CD4-positive, alpha-beta T cell treated with Interleukin-1 beta for 1 hour (primary cell): ENCODE measurements around the gene TSSK2.
A peak's percentile ranks its signal among the peaks of the same experiment; 100 is the strongest.
"Not testable (repeated sequence)": the region's sequence is repeated elsewhere in the genome, so short reads cannot be mapped to it uniquely, and the experiment has no call there.

ENCODE experiments used
- DNase-seq, 2 donors: peaks; one replicate each; pipeline ENCODE4 v3.0.0-alpha.2; 2020 to 2022

The TSSK2 gene

DNA sequence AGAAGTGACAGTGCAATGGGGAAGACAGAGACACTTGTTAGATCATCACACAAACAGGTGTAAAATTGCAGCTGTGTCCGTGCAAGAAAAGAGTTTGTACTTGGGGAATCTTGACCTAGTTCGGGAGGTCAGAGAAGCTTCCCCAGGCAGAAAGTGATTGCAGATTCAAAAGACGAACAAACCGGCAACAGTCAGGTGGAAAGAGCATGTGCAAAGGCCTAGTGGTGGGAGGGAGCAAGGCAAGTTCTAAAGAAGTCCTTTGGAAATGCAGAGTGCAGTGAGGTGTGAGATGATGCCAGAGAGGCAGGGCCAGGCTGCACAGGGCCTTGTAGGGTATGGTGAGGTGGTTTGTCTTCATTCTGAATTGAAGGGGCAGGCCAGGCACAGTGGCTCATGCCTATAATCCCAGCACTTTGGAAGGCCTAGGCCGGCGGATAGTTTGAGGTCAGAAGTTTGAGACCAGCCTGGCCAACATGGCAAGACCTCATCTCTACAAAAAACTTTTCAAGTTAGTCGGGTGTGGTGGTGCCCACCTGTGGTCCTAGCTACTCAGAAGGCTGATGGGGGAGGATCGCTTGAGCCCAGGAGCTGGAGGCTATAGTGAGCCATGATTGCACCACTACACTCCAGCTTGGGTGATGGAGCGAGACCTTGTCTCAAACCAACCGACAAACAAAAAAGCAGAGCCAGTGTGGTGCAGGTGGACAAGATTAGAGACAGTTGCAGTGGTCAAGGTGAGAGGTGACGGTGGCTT is 15.3 kb downstream of the TSSK2 start:
- no peak for DNase-seq

DNA sequence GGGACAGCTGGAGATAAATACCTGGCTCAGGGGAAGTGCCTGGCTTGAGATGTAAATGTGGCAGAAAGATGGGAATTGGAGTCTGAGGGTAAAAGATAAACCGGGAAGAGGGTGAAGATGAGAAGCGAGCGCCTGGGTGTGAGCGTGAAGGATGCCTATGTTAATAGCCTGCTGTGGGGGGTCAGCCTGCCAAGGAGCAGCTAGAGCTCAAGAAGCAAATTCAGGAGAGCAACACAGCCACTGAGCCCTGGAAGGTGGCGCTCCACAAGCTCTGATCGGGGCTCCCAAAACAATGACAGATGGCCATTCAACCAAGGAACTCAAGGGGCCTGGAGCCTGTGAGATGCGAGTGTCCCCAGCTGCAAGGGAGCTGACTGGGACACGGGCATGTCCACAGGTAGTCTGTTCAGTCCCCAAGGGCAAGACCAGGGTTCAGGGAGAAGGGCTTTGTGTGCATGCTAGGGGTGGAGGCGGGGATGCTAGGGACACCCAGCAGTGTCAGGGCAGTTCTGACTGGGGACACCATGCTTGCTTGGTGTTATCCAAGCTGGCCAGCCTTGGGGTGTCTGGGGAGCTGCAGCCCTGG is 16.2 kb downstream of the TSSK2 start:
- DNase-seq = no peak

DNA sequence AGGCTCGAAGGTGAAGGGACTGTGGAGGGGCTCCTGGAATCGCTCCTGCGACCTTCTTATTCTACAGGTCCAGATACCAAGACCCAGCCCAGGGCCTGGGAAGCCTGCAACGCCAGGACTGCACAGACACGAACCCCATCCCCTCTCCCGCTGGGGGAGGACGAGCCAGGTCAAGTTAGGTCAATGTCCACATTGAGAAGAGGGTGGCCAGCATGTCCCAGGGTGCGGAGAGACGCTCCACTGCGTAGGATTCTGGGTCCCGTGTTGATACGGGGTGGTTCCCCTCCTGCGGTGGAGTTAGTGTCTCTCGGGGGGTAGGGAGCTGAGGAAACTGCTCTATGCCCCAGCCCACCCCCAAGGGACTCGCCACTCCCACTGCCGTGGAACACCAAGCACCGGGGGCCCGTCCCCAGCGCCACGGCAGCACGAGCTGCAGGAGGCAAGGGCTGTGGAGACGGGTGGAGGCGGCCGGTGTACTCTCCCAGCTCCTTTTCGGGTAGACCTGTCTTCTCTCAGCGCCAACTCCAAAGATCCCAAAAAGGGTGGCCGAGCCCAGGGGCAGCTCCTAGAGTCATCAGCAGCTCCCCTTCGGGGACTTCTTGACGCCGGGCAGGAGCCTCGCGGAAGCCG is 17.4 kb downstream of the TSSK2 start:
- no peak for DNase-seq

DNA sequence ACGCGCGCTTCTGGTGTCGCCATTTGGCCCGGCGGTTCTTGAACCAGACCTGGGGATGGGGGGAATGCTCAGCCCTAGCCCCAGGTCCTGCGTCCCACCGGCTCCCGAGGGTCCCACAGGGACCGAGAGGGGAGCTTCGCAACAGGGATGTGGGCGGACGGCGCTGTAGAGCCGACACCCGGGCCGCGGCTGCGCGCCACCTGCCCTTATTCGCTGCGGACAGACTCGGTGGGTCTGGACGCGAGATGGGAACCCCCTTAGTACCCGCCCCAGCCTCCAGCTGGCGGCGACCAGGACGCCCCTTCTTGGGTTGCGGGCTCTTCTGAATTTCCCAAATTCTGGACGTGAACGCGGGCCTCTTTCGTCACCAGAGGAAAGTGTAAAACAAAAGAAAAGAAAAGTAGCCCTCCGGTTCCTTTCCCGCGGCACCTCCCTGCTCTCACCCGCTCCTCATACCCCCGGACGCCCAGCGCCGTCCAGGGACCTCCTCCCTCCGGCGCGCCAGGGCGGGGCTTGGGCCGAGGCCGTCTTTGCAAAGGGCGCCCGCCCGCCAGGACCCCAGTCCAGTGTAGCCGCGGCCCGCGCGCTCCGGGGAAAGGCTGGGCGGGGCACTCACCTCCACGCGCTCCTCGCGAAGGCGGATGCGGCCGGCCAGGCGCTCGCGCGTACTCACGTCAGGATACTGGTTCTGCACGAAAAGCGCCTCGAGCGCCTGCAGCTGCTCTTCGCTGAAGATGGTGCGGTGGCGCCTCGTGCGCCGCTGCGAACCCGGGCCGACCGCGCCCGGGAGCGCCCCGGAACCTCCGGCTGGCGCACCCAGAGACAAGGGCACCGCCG is 18.2 kb downstream of the TSSK2 start:
- DNase-seq = peak; percentile 13 to 38

DNA sequence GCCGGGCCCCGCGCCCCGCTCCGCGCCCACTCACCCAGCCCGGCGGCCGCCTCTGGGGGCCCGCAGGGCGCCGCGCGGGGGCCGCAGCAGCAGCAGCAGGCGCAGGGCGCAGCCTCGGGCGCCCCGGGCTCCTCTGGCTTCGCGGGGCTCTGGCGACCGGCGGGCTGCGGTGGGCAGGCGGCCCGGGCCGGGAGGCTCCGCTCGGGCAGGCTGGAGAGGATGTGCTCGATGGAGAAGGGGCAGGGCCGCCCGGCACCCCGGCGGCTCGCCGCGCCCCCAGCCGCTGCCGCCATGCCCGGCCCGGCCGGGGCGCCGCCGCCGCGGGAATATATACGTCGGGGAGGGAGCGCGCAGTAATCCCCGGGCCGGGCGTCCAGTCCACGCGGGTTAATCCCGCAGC is 18.9 kb downstream of the TSSK2 start, which contains the start of gene GSC2:
TSS of gene GSC2 (minus strand) at position 302 of the 400 bp plus-strand sequence. CDS start at position 293, 9 bp downstream.
- DNase-seq = no peak

DNA sequence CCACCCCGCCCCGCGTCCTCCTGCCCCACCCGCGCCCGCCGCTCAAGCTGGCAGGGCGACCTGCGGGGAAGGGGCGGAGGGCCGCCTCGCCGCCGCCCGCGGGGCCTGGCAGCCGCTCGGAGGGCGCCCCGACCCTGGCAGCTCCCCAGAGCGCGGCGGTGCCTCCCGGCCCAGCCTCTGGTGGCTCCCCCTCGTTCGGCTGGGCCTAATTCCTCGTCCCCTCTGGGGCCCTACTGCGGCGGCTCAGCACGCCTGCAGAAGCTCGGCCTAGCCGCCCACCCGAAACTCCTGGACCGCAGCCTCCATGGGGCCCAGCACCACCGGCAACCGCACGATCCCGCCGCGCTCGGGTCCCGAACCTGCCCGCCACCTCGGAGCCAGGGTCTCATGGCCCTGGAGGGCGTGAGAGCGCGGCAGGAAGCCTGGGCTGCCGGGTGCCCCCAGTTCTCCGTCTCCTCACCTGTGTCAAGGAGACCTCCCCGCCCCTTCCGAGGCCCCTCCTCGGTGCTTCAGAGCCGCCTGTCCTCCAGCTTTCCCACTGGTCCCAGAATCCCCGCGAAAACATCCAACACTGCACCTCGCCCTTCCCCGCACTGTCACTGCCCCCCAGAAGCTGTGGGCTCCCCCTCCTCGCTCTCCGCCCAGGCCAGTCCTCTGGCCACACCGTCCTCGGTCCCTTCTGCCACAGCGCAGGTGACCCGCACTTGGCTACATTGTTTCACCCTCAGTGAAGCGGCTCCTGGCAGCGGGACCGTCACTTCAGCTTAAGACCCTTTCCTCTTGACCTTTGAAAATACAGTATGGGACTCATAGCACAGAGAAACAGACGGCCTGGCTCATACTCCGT is 19.6 kb downstream of the TSSK2 start:
- no peak for DNase-seq

DNA sequence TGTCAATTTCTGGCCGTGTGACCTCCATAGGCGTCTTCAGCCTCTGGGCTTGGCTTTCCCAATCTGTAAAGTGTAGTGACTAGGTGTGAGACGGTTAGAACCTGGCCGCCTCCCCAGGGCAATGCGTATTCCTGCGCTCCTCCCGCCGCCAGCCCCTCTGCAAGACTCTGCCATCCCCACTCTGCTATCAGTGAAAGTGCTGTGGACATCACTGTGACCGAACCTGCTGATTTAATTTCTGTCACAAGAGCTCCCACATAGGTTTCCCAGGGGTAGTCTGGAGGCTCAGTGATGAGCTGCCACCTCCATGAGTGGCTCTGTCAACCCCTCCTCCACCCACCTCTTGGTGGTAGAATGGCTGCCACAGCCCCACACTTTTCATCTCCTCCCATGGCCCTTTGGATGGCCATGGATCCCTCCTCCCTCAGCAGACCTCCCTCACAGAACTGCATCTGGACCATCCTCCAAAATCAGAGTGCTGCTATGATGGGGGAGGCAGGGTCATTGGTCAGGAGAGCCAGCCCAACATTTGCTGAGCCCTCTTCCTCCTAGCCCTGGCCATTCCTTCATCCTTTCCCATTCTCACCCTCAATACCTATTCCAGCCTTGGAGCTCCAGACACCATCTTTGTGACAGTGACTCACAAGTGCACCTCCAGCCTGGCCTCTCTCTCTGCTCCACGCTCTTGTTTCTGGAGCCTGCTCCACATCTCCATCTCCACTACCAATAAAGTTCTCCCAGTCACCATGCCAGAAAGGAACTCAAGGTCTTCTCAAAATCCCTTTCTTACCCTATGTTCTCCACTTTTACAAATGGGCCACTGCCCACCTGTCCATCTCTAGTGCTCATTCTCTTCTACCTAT is 20.5 kb downstream of the TSSK2 start:
- DNase-seq = no peak

DNA sequence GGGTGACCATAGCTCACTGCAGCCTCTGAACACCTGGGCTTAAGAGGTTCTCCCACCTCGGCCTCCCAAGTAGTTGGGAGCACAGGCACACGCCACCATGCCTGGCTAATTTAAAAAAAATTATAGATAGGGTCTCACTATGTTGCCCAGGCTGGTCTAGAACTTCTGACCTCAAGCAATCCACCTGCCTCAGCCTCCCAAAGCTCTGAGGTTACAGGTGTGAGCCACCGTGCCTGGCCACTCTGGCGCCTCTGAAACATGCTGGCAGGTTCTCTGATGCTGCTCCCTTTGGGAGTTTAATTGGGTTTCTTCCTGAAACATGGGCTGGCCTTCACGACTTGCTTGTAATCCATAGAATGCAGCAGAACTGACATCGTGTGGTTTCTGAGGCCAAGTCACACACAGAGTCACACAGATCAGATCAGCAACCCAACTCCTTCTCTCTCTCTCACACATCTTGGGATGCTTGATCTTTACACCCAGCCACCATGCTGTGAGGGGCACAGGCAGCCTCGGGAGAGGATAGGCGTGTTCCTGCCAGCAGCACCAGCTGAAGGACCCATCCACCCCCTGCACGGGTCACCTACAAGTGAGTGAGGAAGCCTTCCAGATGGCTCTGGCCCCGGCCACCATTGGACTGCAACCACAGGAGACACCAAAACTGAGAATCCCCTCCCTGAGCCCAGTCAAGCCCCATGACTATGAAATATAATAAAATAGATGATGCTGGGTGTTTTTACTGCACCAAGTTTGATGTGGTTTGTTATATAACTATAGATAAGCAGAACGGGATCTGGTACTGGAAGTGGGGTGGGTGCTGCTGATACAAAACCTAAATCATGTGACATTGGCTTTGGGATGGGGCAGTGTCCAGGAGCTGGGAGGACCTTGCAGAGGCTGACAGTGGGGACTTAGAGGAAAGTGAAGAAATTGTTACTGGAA is 22.1 kb downstream of the TSSK2 start:
- no peak for DNase-seq

DNA sequence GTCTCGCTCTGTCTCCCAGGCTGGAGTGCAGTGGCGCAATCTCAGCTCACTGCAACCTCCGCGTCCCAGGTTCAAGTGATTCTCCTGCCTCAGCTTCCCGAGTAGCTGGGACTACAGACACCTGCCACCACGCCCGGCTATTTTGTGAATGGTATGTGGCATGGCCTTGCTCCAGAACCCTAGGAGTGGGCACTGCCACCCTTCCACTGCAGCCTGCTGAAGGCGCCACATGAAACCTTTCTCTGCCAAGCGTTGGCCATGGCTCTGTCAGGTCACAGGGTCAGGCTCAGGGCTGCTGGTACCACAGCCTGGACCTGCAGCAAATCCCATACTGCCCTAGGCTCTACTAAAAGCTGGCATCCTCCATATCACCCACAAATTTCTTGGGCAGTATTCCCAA is 25.0 kb downstream of the TSSK2 start:
- not testable (repeated sequence) for DNase-seq

DNA sequence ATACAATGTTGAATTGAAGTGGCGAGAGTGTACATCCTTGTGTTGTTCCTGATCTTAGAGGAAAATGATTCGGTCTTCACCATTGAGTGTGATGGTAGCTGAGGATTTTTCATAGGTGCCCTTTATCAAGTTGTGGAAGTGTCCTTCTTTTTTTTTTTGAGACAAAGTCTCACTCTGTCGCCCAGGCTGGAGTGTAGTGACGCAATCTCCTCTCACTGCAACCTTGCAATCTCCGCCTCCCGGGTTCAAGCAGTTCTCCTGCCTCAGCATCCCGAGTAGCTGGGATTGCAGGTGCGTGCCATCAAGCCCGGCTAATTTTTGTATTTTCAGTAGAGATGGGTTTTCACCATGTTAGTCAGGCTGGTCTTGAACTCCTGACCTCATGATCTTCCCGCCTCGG is 27.5 kb downstream of the TSSK2 start:
- not testable (repeated sequence) for DNase-seq

DNA sequence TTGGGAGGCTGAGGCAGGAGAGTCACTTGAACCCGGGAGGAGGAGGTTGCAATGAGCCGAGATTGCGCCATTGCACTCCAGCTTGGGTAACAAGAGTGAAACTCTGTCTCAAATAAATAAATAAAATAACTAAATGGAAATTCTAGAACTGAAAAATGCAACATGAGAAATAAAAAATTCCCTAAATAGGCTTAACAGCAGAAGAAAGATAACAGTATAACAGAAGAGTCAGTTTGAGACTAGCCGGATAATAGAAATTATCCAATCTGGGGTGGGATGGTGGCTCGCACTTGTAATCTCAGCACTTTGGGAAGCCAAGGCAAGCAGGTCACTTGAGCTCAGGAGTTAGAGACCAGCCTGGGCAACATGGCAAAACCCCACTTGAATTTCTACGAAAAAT is 33.3 kb downstream of the TSSK2 start:
- no peak for DNase-seq

DNA sequence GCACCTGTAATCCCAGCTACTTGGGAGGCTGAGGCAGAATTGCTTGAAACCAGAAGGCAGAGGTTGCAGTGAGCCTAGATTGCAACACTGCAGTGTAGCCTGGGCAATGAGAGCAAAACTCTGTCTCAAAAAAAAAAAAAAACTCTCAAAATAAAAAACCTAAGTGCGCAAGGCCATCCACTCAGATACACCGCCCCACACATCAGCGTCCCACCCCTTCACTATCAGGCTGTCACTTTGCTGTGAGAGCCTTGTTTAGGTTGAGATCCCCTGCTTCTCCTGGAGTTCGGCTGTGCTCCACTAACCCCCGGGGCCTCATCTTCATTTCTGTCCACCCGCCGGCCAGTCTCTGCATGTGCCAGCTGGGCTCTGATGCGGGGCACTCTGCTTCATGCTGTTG is 35.3 kb downstream of the TSSK2 start:
- no peak for DNase-seq

DNA sequence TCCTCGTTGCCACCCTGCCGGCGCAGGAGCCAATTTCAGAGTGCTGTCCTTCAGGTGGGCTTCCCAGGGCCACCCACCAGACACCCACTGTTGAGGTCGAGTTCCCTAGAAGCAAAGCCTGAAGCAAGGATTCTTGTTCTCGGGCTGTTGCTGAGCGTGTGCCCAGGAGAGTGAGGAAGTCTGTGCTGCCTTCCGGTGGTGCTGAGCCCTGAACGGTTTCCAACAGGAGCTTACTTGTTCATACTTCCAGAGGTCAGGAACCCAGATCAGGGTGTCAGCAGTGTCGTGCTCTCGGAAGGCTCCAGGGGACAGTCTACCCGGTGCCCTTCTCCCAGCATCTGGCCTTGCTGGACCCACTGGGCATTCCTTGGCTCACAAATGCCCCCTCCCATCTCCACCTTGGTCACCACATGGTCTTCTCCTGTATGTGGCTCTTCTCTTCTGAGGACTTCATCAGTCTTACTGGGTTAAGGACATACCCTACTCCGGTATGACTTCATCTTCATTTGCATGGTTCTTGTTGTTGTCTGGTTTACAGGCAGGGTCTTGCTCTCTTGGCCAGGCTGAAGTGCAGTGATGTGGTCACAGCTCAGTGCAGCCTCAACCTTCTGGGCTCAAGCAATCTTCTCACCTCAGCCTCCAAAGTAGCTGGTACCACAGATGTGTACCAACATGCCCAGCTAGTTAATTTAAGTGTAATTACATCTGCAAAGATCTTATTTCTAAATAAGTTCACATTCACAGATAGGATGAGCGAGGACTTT is 36.2 kb downstream of the TSSK2 start:
- DNase-seq = no peak

DNA sequence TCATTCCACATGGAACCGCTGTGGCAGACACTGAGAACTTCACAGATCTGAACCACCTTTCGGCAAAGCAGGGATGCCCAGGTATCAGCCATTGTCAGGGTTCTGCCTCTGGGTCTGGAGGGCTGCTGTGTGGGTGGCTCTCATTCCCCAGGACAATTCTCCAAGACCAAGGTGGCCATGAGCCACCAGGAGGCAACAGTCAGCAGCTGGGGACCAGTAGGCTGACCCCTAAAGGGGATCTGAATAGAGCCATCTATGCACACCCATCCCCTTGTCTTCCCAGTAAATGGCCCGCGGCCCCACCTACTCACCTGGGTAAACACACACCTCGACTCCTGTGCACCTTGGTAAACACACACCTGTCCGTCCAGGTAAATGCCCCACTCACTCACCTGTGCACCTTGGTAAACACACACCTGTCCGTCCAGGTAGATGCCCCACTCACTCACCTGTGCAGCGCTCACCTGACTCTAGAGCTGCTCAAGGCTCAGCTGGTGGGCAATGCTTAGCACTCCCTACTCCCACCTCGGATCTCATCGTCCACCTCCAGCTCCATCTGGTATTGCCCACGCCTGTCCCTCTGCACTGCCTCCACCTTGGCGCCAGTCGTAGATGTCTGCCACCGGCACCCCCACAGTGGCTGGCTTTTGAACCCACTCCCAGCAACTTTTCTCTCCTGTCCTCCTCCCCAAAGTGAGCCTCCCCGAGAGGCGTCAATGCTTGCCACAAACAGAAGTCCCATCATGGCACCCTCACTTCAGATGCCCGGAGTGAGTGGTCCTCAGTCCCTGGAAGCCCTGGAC is 37.2 kb downstream of the TSSK2 start:
- no peak for DNase-seq

DNA sequence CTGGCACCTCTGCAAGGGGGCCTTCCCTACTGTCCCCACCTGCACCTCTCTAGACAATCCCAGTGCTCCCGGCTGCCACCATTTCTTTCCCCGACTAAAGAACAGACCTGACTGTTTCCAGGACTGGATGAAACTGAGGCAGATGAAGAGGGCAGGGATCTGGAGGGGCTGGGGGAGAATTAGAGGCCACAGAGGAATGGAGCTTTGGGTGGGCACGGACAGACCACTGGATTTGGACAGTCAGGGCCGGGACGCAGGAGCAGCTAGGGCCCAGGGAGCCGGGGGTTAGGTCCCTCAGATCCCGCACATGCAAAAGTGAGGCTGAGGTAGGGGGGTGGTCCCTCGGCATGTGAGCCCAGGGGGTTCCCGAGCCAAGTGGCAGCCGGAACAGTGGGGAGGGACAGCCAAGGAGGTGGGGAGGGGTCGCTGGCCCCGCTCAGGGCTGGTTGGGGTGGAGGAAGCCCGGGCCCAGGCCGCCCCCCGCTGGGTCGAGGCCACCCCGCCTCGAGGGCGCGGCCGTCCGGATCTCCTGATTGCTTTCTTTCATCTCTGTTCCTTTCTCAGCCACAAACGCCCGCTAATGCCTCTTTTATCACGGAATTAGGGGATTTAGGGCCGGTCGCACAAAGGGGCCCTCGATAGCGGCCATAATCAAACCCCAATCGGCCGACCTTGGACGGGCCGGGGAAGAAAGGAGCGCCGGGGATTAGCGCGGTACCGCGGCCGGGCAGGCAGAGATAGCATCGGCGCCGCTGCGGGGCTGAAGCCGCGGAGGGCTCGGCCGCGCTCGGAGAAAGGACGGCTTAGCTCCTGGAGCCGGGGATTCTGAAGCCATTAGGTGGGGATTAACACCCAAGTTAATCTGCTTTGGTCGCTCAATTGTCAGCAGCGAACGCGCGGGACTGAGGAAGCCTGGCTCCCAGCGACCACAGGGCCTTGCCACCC is 38.2 kb downstream of the TSSK2 start:
- no peak for DNase-seq

DNA sequence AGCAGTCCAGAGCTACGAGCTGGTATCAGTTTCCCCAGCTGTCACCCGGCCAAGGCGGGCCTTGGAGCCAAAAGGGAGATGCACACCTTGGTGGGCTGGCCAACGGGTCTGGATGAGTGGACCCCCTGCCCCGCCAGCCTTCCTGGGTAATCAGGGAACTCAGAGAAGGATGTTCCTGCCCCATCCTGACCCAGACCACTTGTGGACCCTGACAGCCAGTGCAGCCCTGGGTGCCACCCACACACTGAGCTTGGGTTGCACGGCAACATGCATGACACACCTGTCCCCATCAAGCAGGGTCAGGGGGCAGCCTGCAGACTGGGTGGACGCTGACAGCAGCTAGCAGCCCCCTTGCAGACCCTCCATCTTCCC is 38.8 kb downstream of the TSSK2 start:
- no peak for DNase-seq
